Measurements from ENCODE around the gene MISFA.

The MISFA gene

GRCh38 chr11:18594999-18595749 is 4.4 kb upstream of the MISFA start:
- Histone ChIP-seq H3K4me2 (ENCODE audit: low read depth, low read length, poor library complexity, severe bottlenecking) (no peak overlapping the region), H3K4me3 (ENCODE audit: insufficient read depth, low read length, poor library complexity, severe bottlenecking) (no peak overlapping the region), H4K20me1 (ENCODE audit: low read depth, low read length) (no peaks in the 10 kb centered on the region), H3F3A (ENCODE audit: insufficient read depth) (0 out of 2 replicates have a peak, but pooled peaks cover 5% of the 10 kb centered on the region), H3K9me3 (ENCODE audit: insufficient read depth, low read length) (no peaks in the 10 kb centered on the region), H3K9me2 (replicated peaks; ENCODE audit: insufficient read depth, low read length) (no peaks in the 10 kb centered on the region), H2AFZ (ENCODE audit: low read depth, low read length, severe bottlenecking) (no peak overlapping the region), H3K27ac (ENCODE audit: low read depth, low read length) (no peak overlapping the region), H3K36me3 (ENCODE audit: low read length) (no peaks in the 10 kb centered on the region), H3K27me3 (ENCODE audit: low read length) (no peaks in the 10 kb centered on the region), H3K79me2 (ENCODE audit: insufficient read depth, low read length) (no peaks in the 10 kb centered on the region), H3K9ac (ENCODE audit: low read length) (no peak overlapping the region)
- TF ChIP-seq CTCF (IDR thresholded peaks at IDR 0.05; ENCODE audit: insufficient read depth, low read length, poor library complexity, severe bottlenecking) = no peak

- H3K27ac ChIP-seq (ENCODE audit: low read depth, low read length) = no peak overlapping the region
- H3K27me3 ChIP-seq (ENCODE audit: low read length) = no peaks in the 10 kb centered on the region
- H4K20me1 ChIP-seq (ENCODE audit: low read depth, low read length) = no peaks in the 10 kb centered on the region
- H3K36me3 ChIP-seq (ENCODE audit: low read length) = no peaks in the 10 kb centered on the region
- H3K9me2 ChIP-seq (replicated peaks; ENCODE audit: insufficient read depth, low read length) = no peaks in the 10 kb centered on the region
- H3K4me2 ChIP-seq (ENCODE audit: low read depth, low read length, poor library complexity, severe bottlenecking) = no peak overlapping the region
- H3K9ac ChIP-seq (ENCODE audit: low read length) = no peak overlapping the region
- no peaks in the 10 kb centered on the region for H3K9me3 ChIP-seq (ENCODE audit: insufficient read depth, low read length)
- TF ChIP-seq EZH2phosphoT487 (conservative IDR thresholded peaks at IDR 0.05; ENCODE audit: low read length) (no peak), CTCF (IDR thresholded peaks at IDR 0.05; ENCODE audit: insufficient read depth, low read length, poor library complexity, severe bottlenecking) (no peak)
- no peak overlapping the region for H3K4me3 ChIP-seq (ENCODE audit: insufficient read depth, low read length, poor library complexity, severe bottlenecking)
- H2AFZ ChIP-seq (ENCODE audit: low read depth, low read length, severe bottlenecking) = no peak overlapping the region
- H3K79me2 ChIP-seq (ENCODE audit: insufficient read depth, low read length) = no peaks in the 10 kb centered on the region
- H3F3A ChIP-seq (ENCODE audit: insufficient read depth) = no peaks in the 10 kb centered on the region
Observed at GRCh38 chr11:18600915-18601569, 1.5 kb downstream of the MISFA start.

- H3F3A ChIP-seq (ENCODE audit: insufficient read depth) = no peaks in the 10 kb centered on the region
- H3K9me3 ChIP-seq (ENCODE audit: insufficient read depth, low read length) = no peaks in the 10 kb centered on the region
- H3K4me3 ChIP-seq (ENCODE audit: insufficient read depth, low read length, poor library complexity, severe bottlenecking) = no peak overlapping the region
- H3K27me3 ChIP-seq (ENCODE audit: low read length) = no peaks in the 10 kb centered on the region
- no peak overlapping the region for H3K9ac ChIP-seq (ENCODE audit: low read length)
- H3K9me2 ChIP-seq (replicated peaks; ENCODE audit: insufficient read depth, low read length) = no peaks in the 10 kb centered on the region
- no peaks in the 10 kb centered on the region for H3K79me2 ChIP-seq (ENCODE audit: insufficient read depth, low read length)
- H3K27ac ChIP-seq (ENCODE audit: low read depth, low read length) = no peak overlapping the region
- no peaks in the 10 kb centered on the region for H4K20me1 ChIP-seq (ENCODE audit: low read depth, low read length)
- no peak for TF ChIP-seq EZH2phosphoT487 (conservative IDR thresholded peaks at IDR 0.05; ENCODE audit: low read length)
- no peak for TF ChIP-seq CTCF (IDR thresholded peaks at IDR 0.05; ENCODE audit: insufficient read depth, low read length, poor library complexity, severe bottlenecking)
- H3K4me2 ChIP-seq (ENCODE audit: low read depth, low read length, poor library complexity, severe bottlenecking) = no peak overlapping the region
- no peak overlapping the region for H2AFZ ChIP-seq (ENCODE audit: low read depth, low read length, severe bottlenecking)
- H3K36me3 ChIP-seq (ENCODE audit: low read length) = peaks cover 17% of the 10 kb centered on the region; the same call in 1 of the 2 replicates
Observed at GRCh38 chr11:18608376-18608775, 8.8 kb downstream of the MISFA start.
